Stimulated activated CD4-positive, alpha-beta T cell treated with anti-CD3 and anti-CD28 coated beads, Interleukin-12 subunit alpha, Interleukin-12 subunit beta, amount 100 ng/mL, for 48 hours (primary cell): ENCODE data around the gene FADS3.
"Not testable (repeated sequence)": the region's sequence is repeated elsewhere in the genome, so short reads cannot be mapped to it uniquely, and the experiment has no call there.

Experiments
- DNase-seq, 3 donors: peaks; one replicate each; pipeline ENCODE4 v3.0.0-alpha.2; 2020; ENCODE audit warnings: low read depth in 2 of 3, low spot score in 1 of 3

FADS3 gene

DNA sequence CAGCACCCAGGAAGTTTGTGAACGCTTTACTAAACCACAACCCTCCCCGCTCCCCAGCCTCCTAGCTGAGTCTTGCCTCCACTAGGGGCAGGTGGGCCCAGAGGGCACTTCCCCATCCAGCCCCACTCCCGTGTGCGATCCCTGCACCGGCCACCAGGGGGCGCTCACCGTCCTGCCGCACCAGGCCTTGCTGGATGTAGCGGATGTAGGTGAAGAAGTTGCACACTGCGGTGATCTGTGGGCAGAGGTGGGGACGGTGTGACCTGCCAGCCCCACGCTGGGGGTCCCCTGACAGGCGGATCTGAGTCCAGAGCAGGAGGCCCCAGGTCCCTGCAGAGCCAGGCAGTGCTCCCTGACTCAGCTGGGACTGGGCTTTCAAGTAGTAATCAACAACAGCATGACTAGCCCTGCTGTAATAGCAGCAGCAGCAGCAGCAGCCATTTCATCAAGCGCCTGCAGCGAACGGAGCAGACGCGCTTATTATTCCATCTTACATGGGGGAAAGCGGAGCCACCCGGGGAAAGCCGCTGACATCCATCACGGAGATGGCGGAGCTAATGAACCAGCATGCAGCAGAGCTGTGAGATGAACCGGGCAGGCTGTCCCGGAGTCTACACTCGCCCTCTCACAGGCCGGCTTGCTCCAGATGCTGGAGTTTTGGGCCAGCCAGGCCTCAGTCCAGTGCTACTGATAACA lies 7.9 kb upstream of the FADS3 start:
- DNase-seq = peak; percentile 82 to 97 (median 85)

DNA sequence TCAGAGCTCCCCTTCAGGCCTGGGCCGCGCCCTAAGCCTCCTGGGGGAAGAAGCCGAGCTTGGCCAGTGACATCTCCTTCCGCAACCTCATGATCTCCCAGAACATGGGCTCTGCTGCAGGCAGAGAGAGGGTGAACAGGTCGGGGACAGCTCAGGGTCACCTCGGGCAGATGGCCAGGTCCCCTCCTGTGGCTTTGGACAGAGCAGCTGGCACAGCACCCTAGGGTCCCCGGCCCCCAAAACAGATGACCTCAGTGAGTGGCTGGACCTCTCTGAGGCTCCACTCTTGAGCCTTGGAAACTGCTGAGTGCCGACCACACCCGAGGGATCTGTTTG lies 6.9 kb upstream of the FADS3 start:
- DNase-seq = no peak

- DNase-seq = peak; percentile 63 to 82 (median 65)
Measured at GRCh38 chr11:61897387-61898246, 6.3 kb upstream of the FADS3 start.

DNA sequence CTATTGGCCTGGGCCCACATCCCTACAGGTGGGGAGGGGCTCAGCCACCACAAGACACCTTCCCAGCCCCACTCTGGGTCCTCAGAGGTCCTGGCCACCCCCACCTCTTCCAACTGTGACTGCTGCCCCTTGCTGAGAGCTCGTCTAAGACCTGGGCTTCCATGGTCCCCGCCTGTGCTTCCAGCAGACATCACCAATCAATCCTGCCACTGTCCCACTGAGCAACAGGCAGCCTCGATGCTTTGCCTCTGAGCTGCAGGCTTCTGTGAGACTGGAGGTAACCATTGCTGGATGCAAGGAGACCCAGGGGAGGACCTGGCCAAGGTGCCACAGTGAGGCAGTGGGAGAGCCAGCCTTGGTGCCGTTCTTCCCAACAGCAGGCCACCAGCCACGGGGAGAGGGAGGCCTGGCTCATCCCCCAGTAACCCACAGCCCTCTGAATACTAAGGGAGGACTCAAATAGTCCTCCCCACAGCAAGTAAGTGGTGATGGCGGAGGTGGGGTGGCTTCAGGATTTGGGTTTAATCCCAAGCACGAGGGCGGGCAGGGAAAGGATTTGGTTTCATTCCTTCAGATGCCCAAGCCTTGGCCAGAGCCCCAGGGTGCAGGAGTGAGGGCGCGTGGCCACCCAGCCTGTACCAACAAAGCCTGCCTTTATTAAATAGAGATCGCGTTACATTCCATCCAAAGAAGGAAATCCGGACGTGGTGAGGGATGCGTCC lies 5.5 kb upstream of the FADS3 start:
- no peak for DNase-seq

DNA sequence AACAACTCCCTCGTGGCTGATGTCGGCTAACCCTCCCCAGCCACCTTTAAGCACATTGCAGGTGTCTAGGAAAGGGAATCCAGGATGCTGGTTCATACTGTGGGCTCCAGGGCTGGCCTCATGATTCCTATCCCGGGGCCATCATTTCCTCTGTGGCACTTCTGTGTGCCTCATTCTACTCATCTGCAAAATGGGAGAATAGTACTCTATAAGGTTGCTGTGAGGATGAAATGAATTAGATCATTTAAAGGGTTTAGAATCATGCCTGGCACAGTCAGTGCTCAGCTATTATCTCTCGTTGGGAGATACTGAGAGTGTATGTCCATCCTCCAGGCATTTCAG lies 4.3 kb upstream of the FADS3 start:
- no peak for DNase-seq

DNA sequence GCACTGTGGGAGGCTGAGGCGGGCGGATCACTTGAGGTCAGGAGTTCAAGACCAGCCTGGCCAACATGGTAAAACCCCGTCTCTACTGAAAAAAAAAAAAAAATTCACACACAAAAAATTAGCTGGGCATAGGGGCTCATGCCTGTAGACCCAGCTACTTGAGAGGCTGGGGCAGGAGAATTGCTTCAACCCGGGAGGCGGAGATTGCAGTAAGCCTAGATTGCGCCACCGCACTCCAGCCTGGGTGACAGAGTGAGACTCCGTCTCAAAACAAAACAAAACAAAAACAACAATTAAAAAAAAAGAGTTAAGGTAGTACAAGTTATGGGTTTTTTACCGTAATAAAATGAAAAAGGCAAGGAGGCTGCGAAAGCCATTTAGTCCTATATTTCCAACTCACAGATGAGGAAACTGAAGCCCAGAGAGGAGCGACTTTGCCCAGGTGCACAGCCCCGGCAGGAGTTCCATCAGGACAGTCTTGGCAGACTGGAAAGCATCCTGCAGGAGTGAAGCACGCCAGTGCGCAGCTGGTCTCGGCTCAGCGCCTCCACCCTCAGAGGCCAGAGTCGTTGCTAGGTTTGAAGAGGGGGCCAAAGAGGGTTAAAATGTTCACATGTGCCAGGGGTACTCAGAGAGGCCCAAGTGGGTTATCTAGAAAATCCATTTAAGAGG lies 3.8 kb upstream of the FADS3 start:
- DNase-seq = no peak

DNA sequence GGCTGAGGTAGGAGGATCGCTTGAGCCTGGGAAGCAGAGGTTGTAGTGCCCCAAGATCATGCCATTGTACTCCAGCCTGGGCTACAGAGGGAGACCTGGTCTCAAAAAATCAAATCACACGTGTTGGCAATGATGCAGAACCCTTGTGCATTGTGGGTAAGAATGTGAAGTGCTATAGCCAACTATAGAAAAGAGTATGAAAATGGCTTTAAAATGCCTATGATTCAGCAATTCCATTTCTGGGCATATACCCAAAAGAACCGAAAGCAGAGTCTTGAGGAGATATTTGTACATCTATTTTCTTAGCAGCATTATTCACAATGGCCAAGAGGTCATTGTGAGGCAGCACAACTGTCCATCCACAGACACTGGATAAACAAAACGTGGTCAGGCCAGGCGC lies 2.6 kb upstream of the FADS3 start:
- DNase-seq = no peak

GRCh38 chr11:61892085-61892370 lies 683 bp upstream of the FADS3 start:
- DNase-seq = no peak

DNA sequence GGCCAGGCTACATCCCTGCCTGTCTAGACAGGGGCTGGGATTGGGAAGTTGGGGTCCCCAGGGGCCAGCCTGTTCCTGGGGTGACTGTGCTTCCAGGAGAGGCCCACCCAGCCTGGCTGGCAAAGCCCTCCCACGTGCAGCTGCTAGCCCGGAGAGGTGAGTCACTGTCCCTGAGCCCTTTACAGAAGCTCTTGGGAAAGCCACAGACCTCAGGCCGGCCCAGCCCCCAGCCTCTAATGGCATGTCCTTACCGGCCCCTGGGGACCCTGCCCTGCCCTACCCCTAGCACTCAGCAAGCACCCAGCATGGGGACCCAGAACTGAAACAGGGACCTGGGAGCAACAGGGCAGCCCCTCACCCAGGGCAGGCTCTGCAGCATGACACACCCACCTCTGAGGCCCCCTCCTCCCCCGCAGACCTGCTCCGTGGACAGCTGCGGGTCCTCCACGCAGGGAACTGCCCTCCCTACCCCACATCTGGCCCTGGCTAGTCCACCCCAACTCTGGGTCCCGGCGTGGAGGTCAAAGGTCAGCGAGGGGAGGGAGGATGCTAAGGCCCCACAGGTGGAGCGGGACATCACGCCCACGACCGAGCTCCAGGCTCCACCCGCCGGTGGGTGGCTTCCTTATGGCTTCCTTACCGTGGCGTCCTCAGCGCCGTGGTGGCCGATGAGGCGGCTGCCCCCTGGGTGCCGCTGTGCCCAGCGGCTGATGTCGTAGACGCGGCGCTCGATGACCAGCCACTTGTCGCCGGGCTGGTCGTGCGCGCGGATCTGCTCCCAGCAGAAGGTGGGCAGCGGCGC lies 615 bp downstream of the FADS3 start:
- no peak for DNase-seq

- no peak for DNase-seq
Measured at GRCh38 chr11:61889831-61890230, 1.5 kb downstream of the FADS3 start.

GRCh38 chr11:61888590-61888989 lies 2.8 kb downstream of the FADS3 start:
- DNase-seq = no peak

DNA sequence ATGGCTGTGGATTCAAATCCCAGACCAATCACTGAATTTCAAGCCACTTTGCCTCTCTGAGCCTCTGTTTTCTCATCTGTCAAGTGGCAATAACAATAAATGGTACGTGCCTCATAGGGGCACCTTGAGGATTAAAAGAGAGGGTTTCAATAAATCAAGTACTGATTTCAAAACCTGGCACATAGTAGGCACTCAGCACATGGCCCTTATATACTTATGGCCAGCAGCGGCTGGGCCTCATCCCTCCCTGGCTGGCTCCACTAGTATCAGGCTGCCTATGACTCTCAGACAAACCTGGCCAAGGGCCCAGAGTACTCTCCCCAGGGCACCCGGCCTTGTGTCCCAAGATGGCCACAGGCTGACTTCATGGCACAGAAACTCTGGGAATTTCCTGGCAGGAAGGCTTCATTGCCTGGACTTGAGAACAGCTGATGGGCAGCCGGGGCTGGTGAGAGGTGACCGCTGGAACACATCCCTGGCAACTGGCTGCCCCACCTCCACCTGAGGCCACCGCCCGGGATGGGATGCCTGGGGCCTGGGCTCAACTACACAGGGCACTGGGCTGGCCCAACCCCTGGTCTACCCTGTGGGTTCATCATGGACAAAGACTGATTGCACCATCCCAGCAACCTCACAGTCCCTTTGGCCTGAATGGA lies 3.4 kb downstream of the FADS3 start:
- no peak for DNase-seq

DNA sequence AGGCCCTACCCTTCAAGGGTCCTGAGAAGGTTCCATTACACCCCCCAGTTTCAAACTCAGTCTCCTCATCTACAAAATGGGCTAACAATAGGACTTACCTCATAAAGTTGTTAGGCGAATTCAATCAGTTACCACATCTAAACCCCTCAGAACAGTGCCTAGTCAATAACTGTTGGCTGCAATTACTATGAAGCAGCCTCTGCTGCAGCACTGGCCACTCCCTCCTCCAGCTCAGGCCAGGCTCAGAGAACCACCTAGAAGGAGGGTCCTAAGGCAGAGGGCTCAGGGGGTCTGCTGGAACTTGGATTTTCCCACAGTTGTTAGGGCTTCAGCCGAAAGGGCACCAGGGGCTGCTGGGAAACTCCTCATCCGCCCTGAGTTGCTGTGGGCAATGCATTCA lies 4.7 kb downstream of the FADS3 start:
- DNase-seq = no peak

DNA sequence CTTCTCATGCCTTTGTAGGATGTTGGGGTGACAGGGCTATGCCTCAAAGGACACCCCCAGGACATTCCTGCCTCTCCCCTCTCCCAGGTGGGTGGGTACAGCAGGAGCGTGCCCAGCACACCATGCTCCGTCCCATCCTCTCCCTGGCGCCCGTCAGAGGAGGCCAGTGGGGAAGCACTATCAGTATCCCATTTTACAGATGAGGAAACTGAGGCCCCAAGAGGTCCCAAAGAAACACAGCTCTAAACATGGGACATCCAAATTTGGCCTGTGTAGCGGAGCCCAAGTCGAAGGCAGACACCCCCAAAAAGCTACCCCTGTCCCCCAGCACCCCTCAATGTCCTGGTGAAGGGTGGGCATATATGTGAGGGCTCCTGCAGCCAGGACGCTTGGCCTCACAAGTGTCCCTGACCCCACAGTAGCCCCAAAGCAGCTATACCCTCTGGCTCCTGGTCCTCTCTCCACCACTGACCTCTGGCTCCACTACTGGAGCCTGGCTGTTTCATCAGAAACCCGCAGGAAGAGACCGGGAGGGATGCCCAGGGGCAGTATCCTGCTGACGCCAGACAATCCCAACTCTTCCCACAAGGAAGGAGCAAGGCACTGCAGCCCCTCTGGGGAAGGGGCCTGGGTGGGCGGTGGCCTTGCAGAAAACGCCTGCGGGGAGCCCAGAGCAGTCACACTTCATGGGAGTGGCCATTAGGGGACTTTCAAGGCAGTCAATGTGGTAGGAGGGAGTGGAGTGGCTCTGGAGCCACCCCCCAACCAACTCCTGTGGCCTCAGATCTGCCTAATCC lies 5.4 kb downstream of the FADS3 start:
- DNase-seq = no peak

GRCh38 chr11:61885166-61885778 lies 6.1 kb downstream of the FADS3 start:
- no peak for DNase-seq

DNA sequence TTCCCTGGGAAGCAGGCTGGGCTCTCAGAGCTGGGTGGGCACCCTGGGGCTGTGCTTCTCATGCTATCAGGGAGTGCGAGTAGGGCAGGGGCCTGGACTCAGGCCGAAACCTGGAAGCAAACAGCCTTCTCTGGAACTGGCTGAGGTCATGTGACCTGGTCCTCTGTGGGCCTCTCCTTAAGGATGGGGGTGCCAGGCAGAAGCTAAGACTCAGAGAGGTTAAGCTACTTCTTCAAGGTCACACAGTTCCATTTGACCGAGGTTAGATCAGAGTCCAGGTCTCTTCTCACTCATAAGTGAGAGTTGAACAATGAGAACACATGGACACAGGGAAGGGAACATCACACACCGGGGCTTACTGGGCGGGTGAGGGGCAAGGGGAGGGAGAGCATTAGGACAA lies 7.4 kb downstream of the FADS3 start:
- DNase-seq = no peak

DNA sequence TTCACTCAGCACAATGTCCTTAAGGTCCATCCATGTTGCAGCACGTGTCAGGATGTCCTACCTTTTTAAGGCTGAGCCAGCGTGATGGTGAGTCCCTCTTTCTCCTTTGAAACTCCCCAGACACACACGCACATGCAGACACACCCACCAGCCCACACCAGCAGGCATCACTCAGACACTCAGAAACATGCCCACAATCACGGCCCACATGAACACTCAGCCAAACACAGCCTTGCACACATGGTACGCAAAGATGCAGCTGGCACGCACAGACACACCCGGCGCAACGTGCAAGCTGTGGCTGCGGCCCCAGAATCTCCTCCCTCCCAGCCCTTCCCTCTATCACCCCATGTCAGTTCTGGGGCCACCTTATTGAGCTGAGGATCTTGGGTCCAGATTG lies 8.0 kb downstream of the FADS3 start:
- DNase-seq = no peak

DNA sequence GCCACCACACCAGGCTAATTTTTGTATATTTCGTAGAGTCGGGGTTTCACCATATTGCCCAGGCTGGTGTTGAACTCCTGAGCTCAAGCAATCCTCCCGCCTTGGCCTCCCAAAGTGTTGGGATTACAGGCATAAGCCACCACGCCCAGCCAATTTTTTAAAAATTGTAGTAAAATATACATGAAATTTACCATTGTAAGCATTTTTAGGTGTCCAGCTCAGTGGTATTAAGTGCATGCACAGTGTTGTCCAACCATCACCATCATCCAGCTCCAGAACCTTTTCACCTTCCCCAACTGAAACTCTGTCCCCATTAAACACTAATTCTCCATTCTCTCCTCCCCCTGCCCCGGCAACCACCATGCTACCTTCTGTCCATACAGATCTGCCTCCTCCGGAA lies 8.5 kb downstream of the FADS3 start:
- no peak for DNase-seq

- not testable (repeated sequence) for DNase-seq
Measured at GRCh38 chr11:61882267-61882666, 9.1 kb downstream of the FADS3 start.
